ENCODE data around the gene MAN2B1.
"Not testable (repeated sequence)": the region's sequence is repeated elsewhere in the genome, so short reads cannot be mapped to it uniquely, and the experiment has no call there.

MAN2B1 gene

DNA sequence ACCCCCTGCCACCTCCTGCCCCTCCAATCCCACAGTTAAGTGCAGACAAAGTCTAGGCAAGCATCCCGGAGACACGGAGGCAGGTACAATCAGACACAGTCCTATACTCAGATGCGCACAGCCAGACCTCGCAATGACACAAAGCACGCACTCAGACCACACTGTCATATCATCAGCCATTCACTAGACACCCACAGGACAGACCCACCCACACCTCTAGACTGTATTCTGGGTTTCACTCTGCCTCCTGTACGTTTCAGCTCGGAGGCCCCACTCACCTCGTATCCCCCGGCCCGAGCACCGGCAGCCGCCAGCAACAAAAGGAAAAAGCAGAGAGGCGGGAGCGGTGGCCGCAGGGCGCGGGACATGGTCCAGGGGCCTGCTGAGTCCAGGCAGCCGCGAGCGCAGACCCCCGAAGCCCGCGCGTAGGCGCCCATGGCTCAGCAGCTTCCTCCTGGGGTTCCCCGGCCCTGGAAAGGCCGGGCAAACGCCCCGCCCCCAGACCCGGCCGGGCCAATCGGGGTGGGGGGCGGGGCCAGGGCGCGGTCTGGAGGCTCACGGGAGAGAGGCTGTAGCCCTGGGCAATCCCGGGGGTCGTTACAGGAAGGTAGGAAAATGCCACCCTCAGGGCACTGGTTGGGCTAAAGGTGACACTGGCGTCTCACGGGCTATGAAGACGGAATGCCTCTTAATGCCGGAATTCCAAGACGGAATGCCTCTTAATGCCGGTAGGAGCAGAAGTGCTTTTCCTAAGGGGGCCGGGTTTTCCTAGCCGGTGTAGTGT, at the start of gene MAN2B1, which contains the start of gene WDR83:
TSS of gene MAN2B1 (minus strand) at position 478 of the 784 bp plus-strand sequence. CDS start at position 437, 41 bp downstream.
TSS of gene WDR83 (plus strand) at position 543 of the 784 bp plus-strand sequence. CDS start 2,984 bp downstream, outside the sequence.
- FAIRE-seq: no peak

DNA sequence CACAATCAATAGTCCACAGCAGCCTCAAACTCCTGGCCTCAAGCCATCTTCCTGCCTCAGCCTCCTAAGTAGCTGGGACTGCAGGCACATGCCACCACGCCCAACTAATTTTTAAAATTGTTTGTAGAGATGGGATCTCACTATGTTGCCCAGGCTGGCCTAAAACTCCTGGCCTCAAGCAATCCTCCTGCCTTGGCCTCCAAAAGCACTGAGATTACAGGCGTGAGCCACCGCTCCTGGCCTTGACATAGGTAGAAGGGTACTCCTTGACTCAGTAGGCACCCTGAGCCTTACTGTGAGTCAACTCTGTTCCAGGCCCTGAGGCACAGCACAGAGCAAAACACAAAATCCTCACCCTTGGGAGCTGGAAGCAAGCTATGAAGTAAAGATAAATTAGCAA, 49.4 kb upstream of the MAN2B1 start:
- no peak for FAIRE-seq

DNA sequence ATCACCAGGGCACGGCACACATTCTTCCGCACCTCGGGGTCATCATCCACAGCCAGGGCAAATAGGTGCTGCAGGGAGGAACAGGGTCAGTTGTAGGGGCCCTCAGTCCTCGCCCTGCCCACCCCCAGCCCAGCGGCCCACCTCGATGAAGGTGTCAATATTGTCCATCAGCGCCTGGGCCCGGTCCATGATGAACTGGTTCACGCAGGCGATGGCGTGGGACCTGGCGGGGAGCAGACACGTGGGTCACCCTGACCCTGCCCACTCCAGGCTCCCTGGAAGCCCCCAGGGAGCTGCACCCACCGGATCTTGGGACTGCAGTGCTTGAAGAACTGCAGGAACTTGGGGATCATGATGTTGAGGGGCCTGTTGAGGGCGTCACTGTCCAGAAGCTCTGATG, 48.6 kb upstream of the MAN2B1 start:
- no peak for FAIRE-seq

DNA sequence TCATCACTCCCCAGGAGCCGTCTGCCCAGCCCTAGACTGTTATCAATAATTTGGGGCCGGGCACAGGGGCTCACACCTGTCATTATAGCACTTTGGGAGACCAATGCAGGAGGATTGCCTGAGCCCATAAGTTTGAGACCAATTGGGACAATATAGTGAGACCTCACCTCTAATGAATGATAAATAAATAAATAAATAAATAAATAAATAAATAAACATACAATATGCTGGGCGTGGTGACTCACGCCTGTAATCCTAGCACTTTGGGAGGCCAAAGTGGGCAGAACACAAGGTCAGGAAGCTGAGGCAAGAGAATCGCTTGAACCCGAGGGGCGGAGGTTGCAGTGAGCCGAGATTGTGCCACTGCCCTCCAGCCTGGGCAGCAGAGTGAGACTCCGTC, 46.8 kb upstream of the MAN2B1 start:
- FAIRE-seq: not testable (repeated sequence)

DNA sequence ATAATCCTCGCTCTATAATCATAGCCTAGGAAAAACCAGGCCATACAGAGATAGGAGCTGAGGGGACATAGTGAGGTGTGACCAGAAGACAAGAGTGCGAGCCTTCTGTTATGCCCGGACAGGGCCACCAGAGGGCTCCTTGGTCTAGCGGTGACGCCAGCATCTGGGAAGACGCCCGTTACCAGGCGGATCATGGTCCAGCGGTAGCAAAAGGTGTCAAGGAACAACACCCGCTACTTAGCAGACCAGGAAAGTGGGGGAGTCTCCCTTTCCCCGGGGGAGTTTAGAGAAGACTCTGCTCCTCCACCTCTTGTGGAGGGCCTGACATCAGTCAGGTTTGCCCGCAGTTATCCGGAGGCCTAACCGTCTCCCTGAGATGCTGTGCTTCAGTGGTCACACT, 45.5 kb upstream of the MAN2B1 start:
- FAIRE-seq: peak; percentile 25

DNA sequence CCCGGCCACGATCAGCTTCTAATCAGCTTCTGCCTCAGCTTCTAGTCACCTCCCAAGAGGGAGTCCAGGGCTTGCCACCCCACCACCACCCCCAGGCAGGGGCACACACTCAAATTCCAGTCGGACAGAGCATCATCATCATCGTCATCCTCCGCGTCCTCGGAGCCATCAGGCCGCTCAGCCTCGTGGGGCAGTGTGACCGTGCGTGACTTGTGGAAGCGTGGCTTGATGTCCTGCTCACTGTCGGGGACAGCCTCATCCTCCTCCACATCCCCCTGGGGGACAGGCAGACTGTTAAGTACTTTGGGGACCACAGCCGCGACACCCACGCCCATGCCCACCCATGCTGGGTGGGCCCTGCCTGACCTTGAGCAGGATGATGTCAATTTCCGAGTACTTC, 44.6 kb upstream of the MAN2B1 start:
- no peak for FAIRE-seq

DNA sequence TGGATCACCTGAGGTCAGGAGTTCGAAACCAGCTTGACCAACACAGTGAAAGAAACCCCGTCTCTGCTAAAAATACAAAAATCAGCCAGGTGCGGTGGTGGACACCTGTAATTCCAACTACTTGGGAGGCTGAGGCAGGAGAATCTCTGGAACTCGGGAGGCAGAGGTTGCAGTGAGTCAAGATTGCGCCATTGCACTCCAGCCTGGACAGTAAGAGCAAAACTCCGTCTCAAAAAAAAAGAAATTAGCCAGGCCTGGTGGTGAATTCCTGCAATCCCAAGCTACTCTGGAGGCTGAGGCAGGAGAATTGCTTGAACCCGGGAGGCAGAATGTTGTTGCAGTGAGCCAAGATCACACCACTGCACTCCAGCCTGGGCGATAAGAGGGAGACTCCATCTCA, 42.1 kb upstream of the MAN2B1 start:
- FAIRE-seq: no peak

DNA sequence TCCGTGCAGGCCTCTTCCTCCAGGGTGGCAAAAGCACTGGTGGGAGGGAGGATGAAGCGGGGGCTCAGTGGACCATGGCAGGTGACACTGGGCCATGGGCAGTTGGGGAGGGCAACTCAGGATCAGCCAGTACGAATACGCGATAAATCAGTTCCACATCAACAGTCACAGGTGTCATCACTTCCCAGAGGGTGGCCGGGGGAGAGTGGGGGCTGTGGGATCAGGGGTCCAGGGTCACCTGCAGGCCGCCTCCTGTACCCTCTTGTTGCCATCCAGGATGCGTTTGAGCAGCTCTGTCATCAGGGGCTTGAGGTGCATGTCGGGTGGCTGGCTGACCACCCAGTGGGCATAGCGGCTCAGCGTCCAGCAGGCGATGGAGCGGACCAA, 39.8 kb upstream of the MAN2B1 start:
- no peak for FAIRE-seq

DNA sequence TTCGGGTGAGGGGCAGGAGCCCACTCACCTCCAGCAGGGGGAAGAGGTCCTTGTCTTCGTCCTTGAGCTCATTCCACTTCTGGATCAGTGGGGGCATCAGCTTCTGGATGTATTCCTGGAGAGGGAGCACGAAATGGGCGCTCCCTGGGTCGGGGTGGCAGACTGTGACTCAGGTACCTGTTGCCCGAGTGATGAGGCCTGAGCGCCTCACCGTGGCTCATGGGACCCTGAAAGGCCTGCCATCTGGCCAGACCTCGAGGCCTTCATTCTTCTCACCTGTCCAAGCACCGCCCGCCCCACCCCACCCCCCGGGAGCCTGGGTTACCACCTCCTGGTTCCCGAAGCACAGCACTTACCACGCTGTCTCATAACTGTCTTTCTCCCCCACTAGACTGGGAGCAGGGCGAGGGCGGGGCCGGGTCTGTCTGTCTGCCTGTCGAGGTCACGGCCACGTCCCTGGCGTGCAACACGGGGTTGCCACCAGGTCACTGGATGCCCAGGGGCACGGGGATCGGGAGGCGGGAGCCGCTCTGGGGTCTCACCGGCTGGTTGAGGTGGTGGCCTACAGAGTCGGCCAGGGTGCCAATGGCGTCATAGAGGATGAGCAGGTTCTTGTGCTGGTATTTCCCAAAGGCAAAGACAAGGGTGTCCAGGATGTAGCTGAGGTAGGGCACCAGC, 39.3 kb upstream of the MAN2B1 start:
- FAIRE-seq: no peak

DNA sequence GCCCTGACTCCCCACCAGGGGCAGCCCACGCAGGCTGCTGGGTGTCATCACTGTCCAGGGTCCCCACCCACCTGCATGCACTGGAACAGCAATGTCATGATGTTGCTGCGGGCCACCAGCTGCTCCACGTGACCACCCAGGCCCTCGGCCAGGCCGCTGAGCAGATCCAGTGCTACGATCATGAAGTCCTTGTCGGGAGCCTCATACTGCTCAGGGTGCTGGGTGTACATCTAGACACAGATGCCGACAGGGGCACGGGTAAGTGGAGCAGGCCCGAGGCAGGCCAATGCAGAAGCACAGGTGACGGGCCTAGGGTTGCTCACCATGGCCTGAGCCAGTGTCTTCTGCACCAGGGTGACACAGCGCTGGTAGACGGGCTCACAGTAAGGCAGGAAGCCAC, 38.6 kb upstream of the MAN2B1 start:
- FAIRE-seq: no peak

DNA sequence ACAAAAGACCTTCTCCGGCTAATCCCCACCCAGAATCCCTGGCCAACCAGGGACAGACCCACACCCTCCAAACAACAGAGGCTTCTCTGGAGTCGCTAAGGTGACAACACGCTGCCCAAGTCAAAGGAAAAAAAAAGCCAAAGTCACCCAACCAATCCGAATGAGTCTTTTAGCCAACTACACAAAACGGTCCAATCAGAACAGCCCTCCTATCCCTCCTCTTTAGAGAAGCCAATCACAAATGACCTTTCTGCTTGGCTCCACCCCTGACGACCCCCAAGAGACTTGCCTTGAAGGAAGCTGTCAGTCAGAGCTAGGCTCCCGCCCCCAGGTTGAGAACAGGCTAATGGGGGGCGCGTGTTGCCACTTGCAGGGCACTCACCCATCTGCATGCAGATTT, 36.5 kb upstream of the MAN2B1 start:
- peak; percentile 97 for FAIRE-seq

DNA sequence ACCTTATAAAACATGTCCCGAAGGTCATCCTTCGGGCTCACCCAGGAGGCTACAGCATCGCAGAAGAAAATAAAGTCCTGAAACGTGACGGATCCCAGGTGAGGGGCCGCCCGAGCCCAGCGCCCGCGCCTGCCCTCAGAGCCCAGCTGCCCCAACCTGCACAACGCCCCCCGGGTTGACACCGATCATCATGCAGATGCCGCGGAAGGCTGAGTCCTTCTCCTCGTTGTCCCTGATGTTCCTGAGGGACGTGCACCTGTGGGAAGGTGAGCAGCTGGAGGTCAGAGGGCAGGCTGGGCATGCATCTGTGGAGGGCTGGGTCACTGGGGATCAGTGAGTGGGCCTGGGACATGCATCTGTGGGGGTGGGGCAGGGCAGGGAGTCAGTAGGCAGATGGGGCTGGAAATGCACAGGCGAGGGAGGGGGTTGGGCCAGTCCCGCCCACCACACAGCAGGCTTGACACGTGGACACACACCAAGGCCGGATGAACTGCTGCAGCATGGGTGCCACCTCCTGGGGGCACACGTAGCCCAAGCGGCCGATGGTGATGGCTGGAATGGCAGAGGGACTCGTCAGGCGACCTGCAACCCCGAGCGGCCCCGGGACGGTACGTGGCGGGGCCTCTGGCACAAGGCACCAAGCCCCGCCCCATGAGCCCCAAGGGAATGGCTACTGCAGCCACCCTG, 35.2 kb upstream of the MAN2B1 start:
- FAIRE-seq: no peak

DNA sequence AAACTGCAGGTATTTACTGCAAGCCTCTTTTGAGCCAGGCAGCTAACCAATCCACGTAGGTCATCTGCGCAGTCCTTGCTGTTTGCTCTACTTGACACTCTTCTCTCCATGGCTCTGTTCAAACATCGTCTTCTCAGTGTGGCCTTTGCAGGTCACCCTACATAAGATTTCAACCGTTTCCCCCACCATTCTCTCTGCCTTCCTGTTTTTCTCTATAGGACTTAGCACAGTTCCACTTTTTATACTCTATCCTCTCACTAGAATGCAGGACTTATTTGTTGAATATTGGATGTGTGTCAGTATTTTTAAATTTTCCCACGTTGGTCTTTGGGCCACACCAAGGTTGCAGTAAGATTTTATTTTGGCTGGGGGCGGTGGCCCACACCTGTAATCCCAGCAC, 31.6 kb upstream of the MAN2B1 start:
- no peak for FAIRE-seq

DNA sequence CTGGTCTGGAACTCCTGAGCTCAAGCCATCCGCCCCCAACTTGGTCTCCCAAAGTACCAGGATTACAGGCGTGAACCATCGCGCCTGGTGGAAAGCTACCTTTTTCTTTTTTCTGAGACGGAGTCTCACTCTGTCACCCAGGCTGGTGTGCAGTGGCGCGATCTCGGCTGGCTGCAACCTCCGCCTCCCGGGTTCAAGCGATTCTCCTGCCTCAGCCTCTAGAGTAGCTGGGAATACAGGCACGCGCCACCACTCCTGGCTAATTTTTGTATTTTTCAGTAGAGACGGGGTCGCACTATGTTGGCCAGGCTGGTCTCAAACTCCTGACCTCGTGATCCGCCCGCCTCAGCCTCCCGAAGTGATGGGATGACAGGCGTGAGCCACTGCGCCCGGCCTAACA, 30.9 kb upstream of the MAN2B1 start:
- not testable (repeated sequence) for FAIRE-seq

DNA sequence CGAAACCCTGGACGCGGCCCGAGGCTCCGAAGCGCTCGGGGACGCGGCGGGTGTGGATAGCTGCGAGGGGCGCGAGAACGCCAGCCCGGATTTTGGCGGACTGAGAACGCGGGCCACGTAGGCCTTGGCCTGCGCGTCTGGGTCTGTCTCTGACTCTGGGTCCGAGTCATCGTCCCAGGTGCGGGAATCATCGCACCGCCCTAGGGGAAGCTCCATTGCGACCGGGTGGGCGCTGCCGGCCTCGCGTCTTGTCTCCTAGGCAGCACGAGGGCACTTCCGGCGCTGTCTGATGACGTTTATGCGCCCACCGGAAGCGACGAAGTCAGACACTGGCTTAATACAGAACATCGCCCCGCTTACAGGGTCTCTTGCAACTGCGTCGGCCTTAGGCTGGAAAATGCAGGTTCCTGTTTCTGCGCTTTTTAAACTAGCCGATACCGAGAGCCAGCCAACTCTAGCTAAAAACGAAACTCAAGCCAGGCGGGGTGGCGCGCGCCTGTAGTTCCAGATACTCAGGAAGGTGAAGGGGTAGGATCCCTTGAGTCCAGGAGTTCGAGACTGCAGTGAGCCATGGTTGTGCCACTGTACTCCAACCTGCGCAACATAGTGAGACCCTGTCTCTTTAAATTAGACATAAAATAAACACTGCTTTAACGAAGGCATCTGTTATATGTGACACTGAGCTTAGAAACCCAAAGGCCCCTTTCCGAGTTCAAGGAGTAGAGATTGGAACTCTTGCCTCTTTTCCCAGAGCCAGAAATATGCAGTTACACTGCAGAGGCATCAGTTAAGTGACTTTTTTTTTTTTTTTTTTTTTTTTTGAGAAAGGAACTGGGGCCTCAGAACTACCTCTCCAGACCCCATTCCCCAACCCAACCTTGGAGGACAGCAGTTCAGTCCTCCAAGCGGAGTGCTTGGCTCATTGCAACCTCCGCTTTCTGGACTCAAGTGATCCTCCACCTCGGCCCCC, 30.1 kb upstream of the MAN2B1 start, which contains the start of gene FBXW9:
TSS of gene FBXW9 (minus strand) at position 266 of the 970 bp plus-strand sequence. CDS start at position 216, 50 bp downstream.
- peak; percentile 86 for FAIRE-seq

DNA sequence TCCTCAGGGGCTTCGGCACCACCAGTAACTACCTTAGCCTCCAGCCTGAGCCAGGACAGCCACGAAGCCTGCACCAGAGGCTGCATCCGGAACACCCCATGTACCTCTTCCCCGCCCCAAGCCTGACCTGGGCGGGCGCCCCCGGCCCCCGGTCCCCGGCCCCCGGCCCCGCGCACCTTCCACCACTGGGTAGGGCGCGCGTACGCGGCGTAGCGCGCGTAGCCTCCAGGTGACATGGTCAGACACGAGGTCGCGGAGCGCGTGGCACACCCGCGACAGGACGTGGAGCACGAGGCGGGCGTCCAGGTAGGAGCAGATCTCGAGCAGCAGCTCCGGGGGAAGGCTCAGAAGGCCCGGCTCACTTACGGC, 29.4 kb upstream of the MAN2B1 start:
- no peak for FAIRE-seq

DNA sequence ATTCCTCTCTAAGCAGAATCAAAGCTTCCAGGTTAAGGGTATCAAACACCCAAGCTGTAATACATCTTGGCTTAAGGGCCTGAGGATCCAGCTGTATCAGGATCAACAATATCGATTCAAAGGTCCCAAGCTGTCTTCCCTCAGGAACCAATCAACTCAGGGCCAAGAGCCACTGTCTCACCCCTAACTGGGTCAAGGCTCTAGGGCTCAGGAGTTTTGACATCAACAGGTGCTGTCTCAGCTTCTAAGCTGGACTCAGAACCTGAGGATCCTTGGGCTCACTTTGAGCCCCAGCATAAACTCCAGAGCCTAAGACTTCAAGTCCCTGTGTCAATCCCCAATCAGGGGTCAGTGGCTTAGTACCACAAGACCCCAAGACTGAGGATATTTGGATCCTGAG, 29.0 kb upstream of the MAN2B1 start:
- FAIRE-seq: no peak

DNA sequence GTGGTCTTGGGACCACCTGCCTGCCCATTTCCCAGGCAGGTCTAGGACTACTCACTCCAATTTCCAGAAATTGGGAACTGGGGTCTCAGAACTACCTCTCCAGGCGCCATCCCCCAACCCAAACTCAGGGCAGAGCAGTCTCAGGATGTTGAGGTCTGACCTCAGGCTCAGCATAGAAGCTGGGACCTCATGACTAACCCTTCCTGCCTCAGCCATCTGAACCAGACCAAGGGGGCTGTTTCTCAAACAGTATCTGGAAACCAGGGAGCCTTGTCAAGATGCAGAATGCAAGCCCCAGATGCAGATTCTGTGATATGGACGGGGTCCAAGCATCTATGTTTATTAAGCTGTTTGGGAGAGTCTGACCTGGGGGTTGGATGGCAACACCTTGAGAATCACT, 28.6 kb upstream of the MAN2B1 start:
- no peak for FAIRE-seq

DNA sequence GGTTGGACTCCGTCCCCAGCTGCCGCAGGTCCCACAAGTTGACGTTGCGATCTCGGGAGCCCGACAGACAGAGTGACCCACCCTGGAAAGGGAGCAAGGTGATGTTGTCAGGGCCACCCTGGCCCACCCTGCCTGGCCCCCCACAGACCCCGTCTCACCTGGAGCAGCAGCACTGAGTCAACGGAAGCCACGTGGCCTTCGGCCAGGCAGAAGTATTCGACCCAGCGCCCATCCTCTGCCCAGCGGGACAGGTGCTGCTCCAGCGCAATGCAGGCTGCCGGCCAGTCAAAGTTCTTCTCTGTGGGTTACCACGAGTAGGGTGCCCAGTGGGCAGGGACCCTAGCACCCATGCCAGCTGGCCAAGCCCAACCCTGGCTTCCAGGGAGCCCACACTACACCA, 28.1 kb upstream of the MAN2B1 start:
- no peak for FAIRE-seq

DNA sequence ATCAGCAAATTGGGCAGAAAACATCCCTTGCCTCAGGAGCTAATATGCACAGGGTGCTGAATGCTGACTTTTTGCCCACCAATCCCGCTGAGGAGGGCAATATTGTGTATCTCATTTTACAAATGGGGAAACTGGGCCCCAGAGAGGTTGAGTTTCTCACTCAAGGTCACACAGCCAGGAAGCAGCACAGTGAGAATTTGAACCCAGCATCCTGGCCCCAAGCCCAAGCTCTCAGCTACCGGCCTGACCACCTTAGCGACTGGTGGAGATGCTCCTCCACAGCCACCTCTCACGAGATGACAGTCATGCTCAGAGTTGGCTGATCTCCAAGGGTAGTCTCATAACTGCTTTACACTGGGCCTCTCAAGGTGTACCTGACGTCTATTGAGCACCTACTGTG, 26.4 kb upstream of the MAN2B1 start:
- FAIRE-seq: no peak

DNA sequence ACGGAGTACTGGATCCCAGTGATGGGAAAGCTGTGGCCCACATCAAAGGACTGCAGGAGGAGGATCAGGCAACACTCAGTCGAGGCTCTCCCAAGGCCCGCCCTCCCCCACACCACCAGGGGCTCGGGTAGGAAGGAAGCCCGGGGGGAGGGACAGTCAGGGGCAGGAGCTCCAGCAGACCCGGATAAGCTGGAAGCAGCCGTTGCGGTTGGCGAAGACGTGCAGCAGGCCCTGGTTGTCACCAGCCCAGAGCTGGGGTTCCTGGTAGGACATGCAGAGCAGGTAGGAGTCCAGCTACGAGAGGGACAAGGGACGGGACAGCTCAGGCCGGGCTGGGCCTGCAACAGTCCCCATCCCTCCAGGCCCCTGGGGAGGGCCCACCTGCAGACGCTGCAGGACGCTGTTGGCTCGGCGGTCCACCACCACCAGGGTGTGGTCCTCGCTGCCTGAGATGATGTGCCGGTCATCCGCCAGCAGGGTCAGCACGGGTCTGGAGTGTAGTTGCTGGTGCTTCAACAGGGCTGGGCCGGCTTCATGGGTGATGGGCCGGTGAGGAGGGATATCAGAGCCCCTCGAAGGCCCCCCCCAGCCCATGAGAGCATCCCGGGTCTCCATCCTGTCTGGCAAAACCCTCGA, 23.2 kb upstream of the MAN2B1 start:
- FAIRE-seq: no peak

DNA sequence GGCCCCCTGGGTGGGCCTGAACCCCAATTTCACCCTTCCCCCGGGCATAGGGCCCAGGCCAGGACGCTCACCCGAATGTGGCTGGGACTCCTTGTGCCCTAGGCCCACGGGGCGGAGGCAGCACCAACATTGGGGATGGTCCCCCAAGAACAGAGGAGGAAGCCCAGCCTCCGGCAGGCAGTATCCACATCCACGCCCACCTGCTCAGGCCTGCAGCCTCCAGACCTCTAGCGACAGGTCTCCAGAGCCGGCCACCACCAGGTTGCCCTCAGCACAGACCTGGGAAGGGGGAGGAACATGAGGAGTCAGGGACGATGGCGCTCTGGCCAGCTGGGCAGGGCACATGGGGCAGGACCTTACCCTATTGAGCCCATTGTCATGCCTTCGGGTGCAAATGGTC, 22.5 kb upstream of the MAN2B1 start:
- no peak for FAIRE-seq
